ENCODE data around the gene ABCA13. TPM values are rescaled to one million over a fixed set of nuclear protein-coding genes. Genes with fewer than 3 reads are reported as not detected.

ABCA13 gene
- polyA plus RNA-seq, 1 of the 3 experiments (the other 2 are of a cell fraction), result not detected

GRCh38 chr7:48173313-48173712 lies 2.1 kb downstream of the ABCA13 start:
- no peaks in the 10 kb centered on the region for H3F3A ChIP-seq (replicated peaks; ENCODE audit: insufficient read depth)
- ChIA-PET CTCF (no interaction called here), POLR2A (no interaction called here)
- no peaks in the 10 kb centered on the region for H4K20me1 ChIP-seq (ENCODE audit: insufficient read depth)
- no peaks in the 10 kb centered on the region for H3K9me3 ChIP-seq
- no peak overlapping the region for H3K4me3 ChIP-seq (ENCODE audit: low read depth in 2 of 2, low read length in 1 of 2)
- H3K9ac ChIP-seq, result no peak overlapping the region
- no peak overlapping the region for H3K27ac ChIP-seq (ENCODE audit: low read depth in 2 of 2, low read length in 1 of 2)
- no peak for TF ChIP-seq YY1 (IDR thresholded peaks at IDR 0.05; ENCODE audit: low read depth)
- peaks cover 39% of the 10 kb centered on the region; the same call in 1 of the 2 replicates for H3K27me3 ChIP-seq (ENCODE audit: insufficient read depth)
- H3K4me1 ChIP-seq (ENCODE audit: control insufficient read depth in 1 of 2, insufficient read depth in 2 of 2, low read depth in 1 of 2, low read length in 1 of 2), result no peaks in the 10 kb centered on the region
- H3K79me2 ChIP-seq (ENCODE audit: insufficient read depth), result no peaks in the 10 kb centered on the region
- DNase-seq, result no peak
- no peak overlapping the region for H3K4me2 ChIP-seq
- no peaks in the 10 kb centered on the region for H3K36me3 ChIP-seq (replicated peaks in 1 of 2; ENCODE audit: control insufficient read depth in 1 of 2, insufficient read depth in 2 of 2, low read length in 1 of 2)
- no peak overlapping the region for H2AFZ ChIP-seq (ENCODE audit: low read depth)
- H3K9me2 ChIP-seq, result no peaks in the 10 kb centered on the region

- POLR2A ChIA-PET, result no interaction called here
- Histone ChIP-seq H3K9me3 (no peaks in the 10 kb centered on the region), H3F3A (replicated peaks; ENCODE audit: insufficient read depth) (no peaks in the 10 kb centered on the region), H3K4me2 (no peak overlapping the region), H4K20me1 (ENCODE audit: insufficient read depth) (no peaks in the 10 kb centered on the region), H3K4me1 (ENCODE audit: control insufficient read depth in 1 of 2, insufficient read depth in 2 of 2, low read depth in 1 of 2, low read length in 1 of 2) (no peaks in the 10 kb centered on the region), H3K36me3 (replicated peaks in 1 of 2; ENCODE audit: control insufficient read depth in 1 of 2, insufficient read depth in 2 of 2, low read length in 1 of 2) (no peaks in the 10 kb centered on the region), H3K27ac (ENCODE audit: low read depth in 2 of 2, low read length in 1 of 2) (no peak overlapping the region), H3K27me3 (ENCODE audit: insufficient read depth) (peaks cover 39% of the 10 kb centered on the region; the same call in 1 of the 2 replicates), H2AFZ (ENCODE audit: low read depth) (no peak overlapping the region), H3K79me2 (ENCODE audit: insufficient read depth) (no peaks in the 10 kb centered on the region), H3K9me2 (no peaks in the 10 kb centered on the region), H3K9ac (no peak overlapping the region), H3K4me3 (ENCODE audit: low read depth in 2 of 2, low read length in 1 of 2) (no peak overlapping the region)
- DNase-seq, result no peak
- WGBS (ENCODE audit: low lambda C conversion rate), result 14% methylated on average over 1 of the region's 1 CpG
- CTCF ChIA-PET, result interaction anchor here (0.8 to 0.9 kb wide), 2 partner anchors 25 to 63 kb away, joined by 3 to 4 read pairs; no protein-coding TSS in a partner anchor
- TF ChIP-seq TCF12 (IDR thresholded peaks at IDR 0.05) (no peak), MEF2A (IDR thresholded peaks at IDR 0.05; ENCODE audit: borderline replicate concordance, low read depth) (no peak), ELF1 (IDR thresholded peaks at IDR 0.05) (no peak), RCOR1 (IDR thresholded peaks at IDR 0.05; ENCODE audit: low read length) (no peak), EZH2phosphoT487 (IDR thresholded peaks at IDR 0.05; ENCODE audit: borderline replicate concordance, low read depth) (no peak), MXI1 (IDR thresholded peaks at IDR 0.05; ENCODE audit: low read depth, low read length) (no peak), PBX3 (IDR thresholded peaks at IDR 0.05) (no peak), USF2 (IDR thresholded peaks at IDR 0.05; ENCODE audit: borderline replicate concordance, low read depth, low read length) (no peak), SIN3A (IDR thresholded peaks at IDR 0.05; ENCODE audit: borderline replicate concordance, low read depth, low read length) (no peak), RXRA (IDR thresholded peaks at IDR 0.05; ENCODE audit: borderline replicate concordance, low read depth) (no peak), NRF1 (IDR thresholded peaks at IDR 0.05; ENCODE audit: low read depth, low read length) (no peak), RFX5 (IDR thresholded peaks at IDR 0.05; ENCODE audit: low read length) (no peak), IRF3 (IDR thresholded peaks at IDR 0.05; ENCODE audit: low read depth, low read length) (no peak), TAF1 (IDR thresholded peaks at IDR 0.05; ENCODE audit: borderline replicate concordance, low read depth, low read length) (no peak), FOSL2 (IDR thresholded peaks at IDR 0.05; ENCODE audit: borderline replicate concordance, low read depth) (no peak), POLR2AphosphoS5 (IDR thresholded peaks at IDR 0.05; ENCODE audit: low read depth, low read length) (no peak), CHD2 (IDR thresholded peaks at IDR 0.05; ENCODE audit: low read length, partially characterized antibody) (no peak), SMC3 (IDR thresholded peaks at IDR 0.05; ENCODE audit: low read depth, low read length) (no peak)
Measured at GRCh38 chr7:48173756-48174382, 2.6 kb downstream of the ABCA13 start.
